ENCODE data around the gene HEPACAM. TPM values are rescaled to one million over a fixed set of nuclear protein-coding genes. Genes with fewer than 3 reads are reported as not detected.
A peak's percentile ranks its signal among the peaks of the same experiment; 100 is the strongest.

HEPACAM gene
- total RNA-seq, 1 experiment from 2014 or later, result not detected

GRCh38 chr11:124934862-124935547 is 842 bp downstream of the HEPACAM start:
- H3K27me3 ChIP-seq (ENCODE audit: insufficient read depth, low read length), result no peaks in the 10 kb centered on the region; the same call in 1 of the 2 replicates
- no peak overlapping the region for H4K5ac ChIP-seq (ENCODE audit: insufficient read length, low read depth, low read length)

More at GRCh38 chr11:124934862-124935547, 842 bp downstream of the HEPACAM start:
- no peak overlapping the region for H2BK20ac ChIP-seq (ENCODE audit: low read depth, low read length, poor library complexity, severe bottlenecking)
- TF ChIP-seq CTCF (conservative IDR thresholded peaks at IDR 0.05), result peak; percentile 36; the same call in 1 of the 3 replicates
- H3K18ac ChIP-seq (ENCODE audit: insufficient read length, low read depth, low read length), result no peak overlapping the region
- H3K14ac ChIP-seq (ENCODE audit: insufficient read depth, low read length), result no peak overlapping the region
- no peak overlapping the region for H3K4ac ChIP-seq (ENCODE audit: low read depth, low read length)
- H3K4me2 ChIP-seq (ENCODE audit: insufficient read depth, insufficient read length, low read length), result no peak overlapping the region
- no CpG with 5 or more reads among the region's 4 CpGs for WGBS (ENCODE audit: extremely low coverage, insufficient read length, low lambda C conversion rate)
- Mint-ChIP-seq H3K4me1 (peaks cover 0 to 7% of the 10 kb centered on the region in 2 experiments; a peak in 1 of 4 replicates), H3K27ac (no peak overlapping the region), H3K4me3 (no peak overlapping the region), H3K9me3 (no peaks in the 10 kb centered on the region), H3K36me3 (ENCODE audit: insufficient read depth in 1 of 3, low read depth in 3 of 3) (no peaks in the 10 kb centered on the region), H3K27me3 (ENCODE audit: low read depth) (peaks cover 27% of the 10 kb centered on the region)
- H3K23ac ChIP-seq (ENCODE audit: insufficient read length, low read depth, low read length), result no peak overlapping the region
- no peaks in the 10 kb centered on the region for H3K79me1 ChIP-seq (ENCODE audit: insufficient read depth, low read depth, low read length, poor library complexity, severe bottlenecking)
- H3K56ac ChIP-seq (ENCODE audit: insufficient read length, low read depth, low read length), result no peak overlapping the region
- no peak for DNase-seq
- H2BK15ac ChIP-seq (ENCODE audit: low read depth, low read length), result no peak overlapping the region
- H4K20me1 ChIP-seq (ENCODE audit: control insufficient read depth, insufficient read depth, insufficient read length), result no peaks in the 10 kb centered on the region
- no peak overlapping the region for H2AK5ac ChIP-seq (ENCODE audit: insufficient read length, low read length)
- H3K4me1 ChIP-seq (ENCODE audit: insufficient read depth, low read length), result no peaks in the 10 kb centered on the region
- H2BK12ac ChIP-seq (ENCODE audit: insufficient read length, low read depth, low read length), result no peak overlapping the region
- H3K79me2 ChIP-seq (ENCODE audit: insufficient read depth, low read length), result no peaks in the 10 kb centered on the region
- no peak overlapping the region for H2BK120ac ChIP-seq (ENCODE audit: low read depth, low read length, poor library complexity, severe bottlenecking)
- no peak overlapping the region for H2AFZ ChIP-seq (ENCODE audit: low read length)
- H3K9me3 ChIP-seq (ENCODE audit: control insufficient read depth, low read depth, low read length), result no peaks in the 10 kb centered on the region
- no peak overlapping the region for H3K9ac ChIP-seq (ENCODE audit: extremely low read depth, insufficient read length, low read length)
- H4K91ac ChIP-seq (ENCODE audit: insufficient read length, low read depth, low read length), result no peak overlapping the region
- H3K27ac ChIP-seq (ENCODE audit: insufficient read length, low read depth, low read length), result no peak overlapping the region
- H3T11ph ChIP-seq (ENCODE audit: low read length), result no peak overlapping the region
- no peak overlapping the region for H2BK5ac ChIP-seq (ENCODE audit: insufficient read length, low read length)
- H4K8ac ChIP-seq (replicated peaks; ENCODE audit: insufficient read length, low read depth, low read length), result no peak overlapping the region
- H3K23me2 ChIP-seq (ENCODE audit: insufficient read length, low read depth, low read length, poor library complexity, severe bottlenecking), result no peaks in the 10 kb centered on the region

All from H9 (cell line).